H9 (cell line): ENCODE results near the gene E4F1. TPM values are rescaled to one million over a fixed set of nuclear protein-coding genes. Genes with fewer than 3 reads are reported as not detected.

Experiments used
- DNase-seq: peaks from one replicate; pipeline ENCODE4 v3.0.0-alpha.2; 2017
- H2AFZ ChIP-seq: one replicate; pipeline ENCODE4 v1.6.1; 2013; ENCODE audit warnings: mild to moderate bottlenecking, low read length, control low read depth, moderate library complexity
- H2AK5ac ChIP-seq: 2 replicates; pipeline ENCODE4 v1.6.1; 2013; ENCODE audit warnings: low read length, control low read depth, mixed read lengths; ENCODE audit not compliant: insufficient read length
- H2BK120ac ChIP-seq: one replicate; pipeline ENCODE4 v1.6.1; 2013; ENCODE audit warnings: low read depth, mild to moderate bottlenecking, low read length, control low read depth, inconsistent platforms; ENCODE audit not compliant: poor library complexity, severe bottlenecking
- H2BK12ac ChIP-seq: 2 replicates; pipeline ENCODE4 v1.6.1; 2013; ENCODE audit warnings: low read length, control low read depth, mixed read lengths, low read depth; ENCODE audit not compliant: insufficient read length
- H2BK15ac ChIP-seq: 2 replicates; pipeline ENCODE4 v1.6.1; 2013; ENCODE audit warnings: low read depth, low read length, control low read depth
- H2BK20ac ChIP-seq: one replicate; pipeline ENCODE4 v1.6.1; 2013; ENCODE audit warnings: low read depth, mild to moderate bottlenecking, low read length, control low read depth, inconsistent platforms; ENCODE audit not compliant: poor library complexity, severe bottlenecking
- H2BK5ac ChIP-seq: 2 replicates; pipeline ENCODE4 v1.6.1; 2013; ENCODE audit warnings: low read length, control low read depth, mixed read lengths; ENCODE audit not compliant: insufficient read length
- H3K14ac ChIP-seq: 2 replicates; pipeline ENCODE4 v1.6.1; 2013; ENCODE audit warnings: low read length, control low read depth; ENCODE audit not compliant: insufficient read depth
- H3K18ac ChIP-seq: 2 replicates; pipeline ENCODE4 v1.6.1; 2013; ENCODE audit warnings: low read depth, mild to moderate bottlenecking, mixed read lengths, low read length, control low read depth; ENCODE audit not compliant: insufficient read length
- H3K23ac ChIP-seq: 2 replicates; pipeline ENCODE4 v1.6.1; 2013; ENCODE audit warnings: low read length, control low read depth, mixed read lengths, low read depth; ENCODE audit not compliant: insufficient read length
- H3K23me2 ChIP-seq: 2 replicates; pipeline ENCODE4 v1.6.1; 2013; ENCODE audit warnings: low read depth, mild to moderate bottlenecking, mixed read lengths, low read length, control low read depth; ENCODE audit not compliant: insufficient read length, poor library complexity, severe bottlenecking
- H3K27ac ChIP-seq: 2 replicates; pipeline ENCODE4 v1.5.1; 2013; ENCODE audit warnings: low read length, control low read depth, mixed read lengths, low read depth; ENCODE audit not compliant: insufficient read length
- H3K27me3 ChIP-seq: 2 replicates; pipeline ENCODE4 v1.6.1; 2013; ENCODE audit warnings: low read length, control low read depth, inconsistent platforms; ENCODE audit not compliant: insufficient read depth
- H3K4ac ChIP-seq: 2 replicates; pipeline ENCODE4 v1.6.1; 2013; ENCODE audit warnings: low read depth, mild to moderate bottlenecking, control low read depth, inconsistent platforms, low read length, moderate library complexity
- H3K4me1 ChIP-seq: 2 replicates; pipeline ENCODE4 v1.6.1; 2013; ENCODE audit warnings: low read length, control low read depth, inconsistent platforms; ENCODE audit not compliant: insufficient read depth
- H3K4me2 ChIP-seq: 2 replicates; pipeline ENCODE4 v1.6.1; 2013; ENCODE audit warnings: low read length, control low read depth, mixed read lengths; ENCODE audit not compliant: insufficient read length, insufficient read depth
- H3K56ac ChIP-seq: 2 replicates; pipeline ENCODE4 v1.6.1; 2013; ENCODE audit warnings: low read depth, mild to moderate bottlenecking, mixed read lengths, low read length, control low read depth; ENCODE audit not compliant: insufficient read length
- H3K79me1 ChIP-seq: 2 replicates; pipeline ENCODE4 v1.6.1; 2013; ENCODE audit warnings: low read depth, mild to moderate bottlenecking, moderate library complexity, low read length, control low read depth, inconsistent platforms; ENCODE audit not compliant: insufficient read depth, poor library complexity, severe bottlenecking
- H3K79me2 ChIP-seq: 2 replicates; pipeline ENCODE4 v1.6.1; 2013; ENCODE audit warnings: low read length, control low read depth, inconsistent platforms; ENCODE audit not compliant: insufficient read depth
- H3K9ac ChIP-seq: 2 replicates; pipeline ENCODE4 v1.6.1; 2013; ENCODE audit warnings: low read length, control low read depth, mixed read lengths; ENCODE audit not compliant: insufficient read length; ENCODE audit errors: extremely low read depth
- H3K9me3 ChIP-seq: one replicate; pipeline ENCODE4 v1.6.1; 2013; ENCODE audit warnings: low read depth, low read length, inconsistent platforms; ENCODE audit not compliant: control insufficient read depth
- H3T11ph ChIP-seq: one replicate; pipeline ENCODE4 v1.6.1; 2013; ENCODE audit warnings: mild to moderate bottlenecking, low read length, control low read depth, inconsistent platforms
- H4K20me1 ChIP-seq: one replicate; pipeline ENCODE4 v1.6.1; 2013; ENCODE audit not compliant: control insufficient read depth, insufficient read length, insufficient read depth
- H4K5ac ChIP-seq: 2 replicates; pipeline ENCODE4 v1.6.1; 2013; ENCODE audit warnings: low read depth, mild to moderate bottlenecking, mixed read lengths, low read length, control low read depth; ENCODE audit not compliant: insufficient read length
- H4K8ac ChIP-seq: replicated peaks from 2 replicates; pipeline ENCODE4 v1.6.1; 2013; ENCODE audit warnings: low read length, control low read depth, mixed read lengths, low read depth; ENCODE audit not compliant: insufficient read length
- H4K91ac ChIP-seq: 2 replicates; pipeline ENCODE4 v1.6.1; 2013; ENCODE audit warnings: low read depth, mild to moderate bottlenecking, moderate library complexity, mixed read lengths, low read length, control low read depth; ENCODE audit not compliant: insufficient read length
- H3K27ac Mint-ChIP-seq, 3 experiments: 2 replicates in 2 of 3; 3 replicates in 1 of 3; pipeline ENCODE4 v1.8.0; 2020 to 2021; ENCODE audit warnings: mixed read lengths in 3 of 3, mild to moderate bottlenecking in 1 of 3, moderate library complexity in 1 of 3
- H3K27me3 Mint-ChIP-seq: 2 replicates; pipeline ENCODE4 v1.8.0; 2021; ENCODE audit warnings: low read depth, mild to moderate bottlenecking, moderate library complexity, mixed read lengths
- H3K36me3 Mint-ChIP-seq, 3 experiments: 2 replicates in 2 of 3; 3 replicates in 1 of 3; pipeline ENCODE4 v1.8.0; 2020 to 2021; ENCODE audit warnings: low read depth in 3 of 3, mixed read lengths in 3 of 3; ENCODE audit not compliant: insufficient read depth in 1 of 3
- H3K4me1 Mint-ChIP-seq, 2 experiments: 2 replicates each; pipeline ENCODE4 v1.8.0; 2020; ENCODE audit warnings: mixed read lengths in 2 of 2
- H3K4me3 Mint-ChIP-seq, 2 experiments: 2 replicates in 1 of 2; 3 replicates in 1 of 2; pipeline ENCODE4 v1.8.0; 2020 to 2021; ENCODE audit warnings: mild to moderate bottlenecking in 2 of 2, mixed read lengths in 2 of 2, moderate library complexity in 1 of 2
- H3K9me3 Mint-ChIP-seq, 2 experiments: 2 replicates in 1 of 2; 3 replicates in 1 of 2; pipeline ENCODE4 v1.8.0; 2020; ENCODE audit warnings: mild to moderate bottlenecking in 2 of 2, mixed read lengths in 2 of 2, moderate library complexity in 1 of 2
- WGBS: extraction: QIAGEN DNeasy Blood & Tissue Kit; methylation state at CpG from one replicate; pipeline ENCODE4 v1.1.7; 2013; ENCODE audit warnings: missing lambda C conversion rate, low lambda C conversion rate, mixed read lengths; ENCODE audit not compliant: insufficient read length; ENCODE audit errors: extremely low coverage; 5-methylcytosine and 5-hydroxymethylcytosine counted together
- total RNA-seq: library from RNA; stranded (reverse); gene quantifications from 2 replicates; pipeline ENCODE4 v1.2.1, GENCODE V29; 2021
- TF ChIP-seq, protein P1 (sequence below): fragments of 200-600 bp; sonication (generic); conservative IDR thresholded peaks from 3 replicates; pipeline ENCODE4 v1.8.0; 2021; ENCODE audit warnings: antibody characterized with exemption, mild to moderate bottlenecking

The E4F1 gene
- total RNA-seq, 1 experiment from 2014 or later: 35.9 TPM

DNA sequence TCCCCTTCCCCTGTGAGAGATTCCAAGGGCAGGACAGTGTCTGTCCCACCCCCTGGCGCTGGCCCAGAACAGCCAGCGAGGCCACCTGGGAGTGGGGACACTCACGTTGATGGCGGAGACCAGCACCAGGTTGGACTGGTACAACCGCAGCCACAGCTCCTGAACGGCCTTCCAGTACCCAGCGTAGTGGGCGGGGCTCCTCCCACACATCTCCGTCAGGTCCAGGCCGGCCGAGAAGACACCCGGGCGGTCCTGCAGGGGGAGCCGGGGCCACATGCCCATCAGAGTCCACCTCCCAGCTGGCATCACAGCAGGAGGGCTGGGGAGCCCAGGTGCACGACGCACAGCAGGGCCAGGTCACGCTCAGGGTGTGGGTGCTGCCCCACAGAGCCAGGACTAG is 20.9 kb downstream of the E4F1 start:
- no peak overlapping the region for H2BK5ac ChIP-seq
- H2AK5ac ChIP-seq: no peak overlapping the region
- H3K79me1 ChIP-seq: no peaks in the 10 kb centered on the region
- no peaks in the 10 kb centered on the region for H3K23me2 ChIP-seq
- H3K27me3 ChIP-seq: no peaks in the 10 kb centered on the region
- H2BK12ac ChIP-seq: no peak overlapping the region
- H3K4me2 ChIP-seq: no peak overlapping the region
- no peak overlapping the region for H2BK15ac ChIP-seq
- TF ChIP-seq, protein P1, sequence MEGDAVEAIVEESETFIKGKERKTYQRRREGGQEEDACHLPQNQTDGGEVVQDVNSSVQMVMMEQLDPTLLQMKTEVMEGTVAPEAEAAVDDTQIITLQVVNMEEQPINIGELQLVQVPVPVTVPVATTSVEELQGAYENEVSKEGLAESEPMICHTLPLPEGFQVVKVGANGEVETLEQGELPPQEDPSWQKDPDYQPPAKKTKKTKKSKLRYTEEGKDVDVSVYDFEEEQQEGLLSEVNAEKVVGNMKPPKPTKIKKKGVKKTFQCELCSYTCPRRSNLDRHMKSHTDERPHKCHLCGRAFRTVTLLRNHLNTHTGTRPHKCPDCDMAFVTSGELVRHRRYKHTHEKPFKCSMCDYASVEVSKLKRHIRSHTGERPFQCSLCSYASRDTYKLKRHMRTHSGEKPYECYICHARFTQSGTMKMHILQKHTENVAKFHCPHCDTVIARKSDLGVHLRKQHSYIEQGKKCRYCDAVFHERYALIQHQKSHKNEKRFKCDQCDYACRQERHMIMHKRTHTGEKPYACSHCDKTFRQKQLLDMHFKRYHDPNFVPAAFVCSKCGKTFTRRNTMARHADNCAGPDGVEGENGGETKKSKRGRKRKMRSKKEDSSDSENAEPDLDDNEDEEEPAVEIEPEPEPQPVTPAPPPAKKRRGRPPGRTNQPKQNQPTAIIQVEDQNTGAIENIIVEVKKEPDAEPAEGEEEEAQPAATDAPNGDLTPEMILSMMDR: peak; percentile 50; the same call in 2 of the 3 replicates
- no peak overlapping the region for H4K5ac ChIP-seq
- no CpG with 5 or more reads among the region's 17 CpGs for WGBS
- H3K18ac ChIP-seq: no peak overlapping the region
- H3K27ac ChIP-seq: no peak overlapping the region
- Mint-ChIP-seq H3K9me3 (no peaks in the 10 kb centered on the region; a peak in 1 of 5 replicates), H3K4me3 (no peak overlapping the region), H3K4me1 (no peaks in the 10 kb centered on the region), H3K36me3 (peaks cover 18 to 74% (median 52%) of the 10 kb centered on the region in 3 experiments; a peak in 6 of 7 replicates), H3K27ac (no peak overlapping the region), H3K27me3 (no peaks in the 10 kb centered on the region)
- H4K20me1 ChIP-seq: no peaks in the 10 kb centered on the region
- no peak overlapping the region for H4K91ac ChIP-seq
- peak; percentile 60 for DNase-seq
- no peaks in the 10 kb centered on the region for H3K9me3 ChIP-seq
- no peak overlapping the region for H2BK20ac ChIP-seq
- H3K56ac ChIP-seq: no peak overlapping the region
- no peak overlapping the region for H3T11ph ChIP-seq
- H3K9ac ChIP-seq: no peak overlapping the region
- no peak overlapping the region for H4K8ac ChIP-seq
- no peak overlapping the region for H2AFZ ChIP-seq
- H3K4me1 ChIP-seq: no peaks in the 10 kb centered on the region
- no peak overlapping the region for H2BK120ac ChIP-seq
- H3K79me2 ChIP-seq: no peaks in the 10 kb centered on the region
- no peak overlapping the region for H3K14ac ChIP-seq
- no peak overlapping the region for H3K4ac ChIP-seq
- H3K23ac ChIP-seq: no peak overlapping the region
